HepG2 (cell line): ENCODE results near the gene PIBF1. TPM values are rescaled to one million over a fixed set of nuclear protein-coding genes. Genes with fewer than 3 reads are reported as not detected.
A peak's percentile ranks its signal among the peaks of the same experiment; 100 is the strongest.

Experiments used
- ATAC-seq: fragments of 200-7000 bp; cut with Tn5 transposase; 3 replicates; pipeline ENCODE4 v1.9.1; 2020; ENCODE audit warnings: mild to moderate bottlenecking, moderate library complexity
- BruUV-seq: library from RNA; stranded (reverse); fragments of 400-500 nt; replicated peaks from 2 replicates; lab custom pipeline; 2021; lab: Mats Ljungman, UMichigan
- CTCF ChIA-PET: fragments of 300-600 bp; formaldehyde crosslinking; extraction: SDS; loops from one replicate; lab custom pipeline; 2021; ENCODE audit warnings: low total read pairs, inconsistent platforms, low intra/inter-chr PET ratio; lab: Yijun Ruan, JAX
- POLR2A ChIA-PET: fragments of 350-600 bp; sonication (Branson Sonifier 250); formaldehyde crosslinking; loops from one replicate; lab custom pipeline; 2020; ENCODE audit warnings: antibody characterized with exemption, inconsistent platforms; lab: Yijun Ruan, JAX
- DNase-seq: peaks from one replicate; pipeline ENCODE4 v3.0.0-alpha.2; 2015; ENCODE audit warnings: low spot score
- FAIRE-seq: peaks from 3 replicates; lab custom pipeline; 2011; peaks lifted over from hg19 to GRCh38; lab: Jason Lieb, UNC
- H2AFZ ChIP-seq: one replicate; pipeline ENCODE4 v1.6.1; 2011; ENCODE audit warnings: low read length, inconsistent platforms
- H3K27ac ChIP-seq: fragments of 300-600 bp; 3 replicates; pipeline ENCODE4 v1.8.0; 2011; ENCODE audit warnings: mixed run types, mild to moderate bottlenecking, mixed read lengths, low read length, inconsistent platforms; ENCODE audit not compliant: insufficient read depth; ENCODE audit errors: extremely low read length
- H3K27me3 ChIP-seq, 2 experiments: fragments of 200-600 bp in 1 of 2; 2 replicates in 1 of 2; 3 replicates in 1 of 2; pipeline versions ENCODE4 v1.6.0 to v1.8.0; 2011; ENCODE audit warnings: low read length in 2 of 2, mild to moderate bottlenecking in 2 of 2, moderate library complexity in 2 of 2, inconsistent platforms in 1 of 2; ENCODE audit not compliant: insufficient read depth in 2 of 2, control insufficient read depth in 1 of 2
- H3K36me3 ChIP-seq, 2 experiments: fragments of 200-600 bp in 1 of 2; replicated peaks in 1 of 2; 2 replicates in 1 of 2; 3 replicates in 1 of 2; pipeline versions ENCODE4 v1.5.1 to v1.8.0; 2011; ENCODE audit warnings: low read length in 2 of 2, inconsistent platforms in 1 of 2; ENCODE audit not compliant: insufficient read depth in 2 of 2, control insufficient read depth in 1 of 2
- H3K4me1 ChIP-seq: 2 replicates; pipeline ENCODE4 v1.5.1; 2012; ENCODE audit warnings: low read length, inconsistent platforms; ENCODE audit not compliant: insufficient read depth
- H3K4me2 ChIP-seq: 2 replicates; pipeline ENCODE4 v1.6.0; 2011; ENCODE audit warnings: low read depth, low read length, inconsistent platforms
- H3K4me3 ChIP-seq, 3 experiments: fragments of 200-600 bp in 1 of 3; sonication (generic), shearing (Covaris generic) in 1 of 3; replicated peaks in 1 of 3; 2 replicates each; pipeline ENCODE4 v1.5.1; 2011 to 2016; ENCODE audit warnings: low read length in 3 of 3, inconsistent platforms in 2 of 3, low read depth in 2 of 3, mild to moderate bottlenecking in 2 of 3, control low read depth in 1 of 3, mixed read lengths in 1 of 3; ENCODE audit not compliant: insufficient read depth in 1 of 3
- H3K79me2 ChIP-seq: one replicate; pipeline ENCODE4 v1.6.1; 2011; ENCODE audit warnings: low read length, inconsistent platforms; ENCODE audit not compliant: insufficient read depth
- H3K9ac ChIP-seq: 2 replicates; pipeline ENCODE4 v1.6.0; 2011; ENCODE audit warnings: mild to moderate bottlenecking, low read depth, low read length, inconsistent platforms; ENCODE audit not compliant: insufficient read depth
- H3K9me3 ChIP-seq: 2 replicates; pipeline ENCODE4 v1.5.1; 2012; ENCODE audit warnings: mild to moderate bottlenecking, low read length
- H4K20me1 ChIP-seq: 2 replicates; pipeline ENCODE4 v1.6.0; 2011; ENCODE audit warnings: inconsistent platforms, mild to moderate bottlenecking, low read length, moderate library complexity; ENCODE audit not compliant: insufficient read depth
- DDIT3 ChIP-seq: sonication (generic); formaldehyde crosslinking; IDR thresholded peaks from 2 replicates; pipeline ENCODE4 v1.4.0; 2020; ENCODE audit warnings: mild to moderate bottlenecking, missing genetic modification reagents
- LBX2 ChIP-seq: sonication (generic); formaldehyde crosslinking; IDR thresholded peaks from 2 replicates; pipeline ENCODE4 v1.5.0; 2020; ENCODE audit warnings: missing genetic modification reagents, mild to moderate bottlenecking, borderline replicate concordance
- PBX2 ChIP-seq: IDR thresholded peaks from 2 replicates; pipeline ENCODE4 v1.6.1; 2016; ENCODE audit warnings: control low read depth
- RBFOX2 ChIP-seq: fragments of 200-400 bp; formaldehyde crosslinking; IDR thresholded peaks from 2 replicates; pipeline ENCODE4 v1.6.1; 2017; ENCODE audit warnings: low read depth, mild to moderate bottlenecking, low read length
- RNF219 ChIP-seq: sonication (generic); formaldehyde crosslinking; IDR thresholded peaks from 2 replicates; pipeline ENCODE4 v1.5.0; 2020; ENCODE audit warnings: mild to moderate bottlenecking, missing genetic modification reagents
- SIN3A ChIP-seq: IDR thresholded peaks from 2 replicates; pipeline ENCODE4 v1.6.1; 2011; ENCODE audit warnings: low read depth, mild to moderate bottlenecking, control low read depth, low read length, borderline replicate concordance
- TRIM24 ChIP-seq: sonication (generic); formaldehyde crosslinking; IDR thresholded peaks from 2 replicates; pipeline ENCODE4 v1.8.0; 2022; ENCODE audit warnings: mild to moderate bottlenecking, missing genetic modification reagents
- UBTF ChIP-seq: sonication (generic); formaldehyde crosslinking; IDR thresholded peaks from 2 replicates; pipeline ENCODE4 v1.4.0; 2020; ENCODE audit warnings: mild to moderate bottlenecking, missing genetic modification reagents
- ZBTB21 ChIP-seq: sonication (generic); formaldehyde crosslinking; IDR thresholded peaks from 2 replicates; pipeline ENCODE4 v1.4.0; 2020; ENCODE audit warnings: missing genetic modification reagents
- ZFAT ChIP-seq: sonication (generic); formaldehyde crosslinking; conservative IDR thresholded peaks from 2 replicates; pipeline ENCODE4 v1.8.1; 2023; ENCODE audit warnings: missing genetic modification reagents, inconsistent platforms
- ZNF33B ChIP-seq: sonication (generic); formaldehyde crosslinking; IDR thresholded peaks from 2 replicates; pipeline ENCODE4 v1.5.1; 2020; ENCODE audit warnings: mild to moderate bottlenecking, missing genetic modification reagents
- ZNF414 ChIP-seq: sonication (generic); formaldehyde crosslinking; IDR thresholded peaks from 2 replicates; pipeline ENCODE4 v1.5.0; 2020; ENCODE audit warnings: missing genetic modification reagents
- ZNF790 ChIP-seq: sonication (generic); formaldehyde crosslinking; IDR thresholded peaks from 2 replicates; pipeline ENCODE4 v1.8.0; 2022; ENCODE audit warnings: missing genetic modification reagents, mild to moderate bottlenecking, borderline replicate concordance
- ZSCAN21 ChIP-seq: sonication (generic); formaldehyde crosslinking; IDR thresholded peaks from 2 replicates; pipeline ENCODE4 v1.8.0; 2022; ENCODE audit warnings: mild to moderate bottlenecking, missing genetic modification reagents, moderate library complexity, borderline replicate concordance
- WGBS: methylation state at CpG from one replicate; pipeline ENCODE4 v1.1.6; 2017; ENCODE audit warnings: low lambda C conversion rate; 5-methylcytosine and 5-hydroxymethylcytosine counted together
- in situ Hi-C: cut with HindIII; loops from 2 replicates; pipeline ENCODE4 v1.10.0; 2017; ENCODE audit warnings: low pct_unique_long_range_greater_than_20kb; ENCODE audit not compliant: extremely low pct_ligation_motif_present
- intact Hi-C: fragments of 100-400 bp; cut with micrococcal nuclease; formaldehyde crosslinking; loops from one replicate; pipeline ENCODE4 v1.10.0; 2022; ENCODE audit not compliant: unreplicated experiment
- polyA plus RNA-seq, 8 experiments: library from polyadenylated mRNA; depleted of rRNA in 3 of 8; stranded (reverse) in 7 of 8; unstranded in 1 of 8; fragments of >200 nt; fragmentation: Illumina TruSeq in 4 of 8; extraction: Trizol in 4 of 8; gene quantifications; 2 replicates each; pipeline versions ENCODE4 v1.2.1 to v1.2.3, GENCODE V29; 2011 to 2016; ENCODE audit warnings: low read depth in 4 of 8, missing spikeins in 1 of 8, mixed read lengths in 1 of 8; ENCODE audit not compliant: insufficient read depth in 1 of 8
- total RNA-seq, 5 experiments: library from RNA; depleted of rRNA; stranded (reverse); fragments of >200 nt; fragmentation: Illumina TruSeq; extraction: Trizol; gene quantifications; 2 replicates each; pipeline ENCODE4 v1.2.3, GENCODE V29; 2016; ENCODE audit warnings: low read depth in 1 of 5

Gene PIBF1
- total and polyA plus RNA-seq, 2 of the 13 experiments (the other 11 are each of a cell fraction or from before 2014, with no cell fraction given) = 4.2 to 15.8 TPM

- peaks cover 3 to 7% of the 10 kb centered on the region in 2 experiments; a peak in 3 of 5 replicates for H3K36me3 ChIP-seq
- 9% methylated on average over 34 of the region's 68 CpGs for WGBS
- ATAC-seq (peak; percentile 78), FAIRE-seq (no peak), DNase-seq (peak; percentile 52)
- intact Hi-C loops (loop anchor here (1.0 to 5.0 kb wide), 4 partner anchors 151 to 649 kb away; no protein-coding TSS in a partner anchor), in situ Hi-C loops (loop anchor here (25.0 kb wide), 1 partner anchor 353 kb away; no protein-coding TSS in a partner anchor)
- ChIA-PET POLR2A (no interaction called here), CTCF (no interaction called here)
- peak overlapping the region; percentile 73 to 87 (median 82) for H3K4me3 ChIP-seq
- peak overlapping the region; percentile 36 for H2AFZ ChIP-seq
- peak overlapping the region; percentile 83 for H3K4me2 ChIP-seq
- H3K27ac ChIP-seq = no peak overlapping the region
- H3K27me3 ChIP-seq = peaks cover 0 to 17% of the 10 kb centered on the region in 2 experiments; a peak in 3 of 5 replicates
- peak overlapping the region; percentile 70 for H3K9ac ChIP-seq
- BruUV-seq = no TSS peak
- no peaks in the 10 kb centered on the region for H4K20me1 ChIP-seq
- H3K4me1 ChIP-seq = peaks cover 48% of the 10 kb centered on the region
- no peaks in the 10 kb centered on the region for H3K9me3 ChIP-seq
- peaks cover 2% of the 10 kb centered on the region for H3K79me2 ChIP-seq
- TF ChIP-seq ZNF33B (CRISPR knock-in tag) (no peak), TRIM24 (CRISPR knock-in tag) (no peak), PBX2 (no peak), RNF219 (CRISPR knock-in tag) (no peak), ZFAT (no peak), RBFOX2 (no peak), ZBTB21 (CRISPR knock-in tag) (no peak), ZNF414 (no peak), UBTF (CRISPR knock-in tag) (no peak), DDIT3 (CRISPR knock-in tag) (no peak), LBX2 (CRISPR knock-in tag) (no peak), SIN3A (no peak; the same call in 1 of the 2 replicates), ZSCAN21 (CRISPR knock-in tag) (0 out of 2 replicates have a peak, but pooled peaks have one; percentile 2), ZNF790 (CRISPR knock-in tag) (no peak)
These were observed 277.7 kb downstream of the PIBF1 start for GRCh38 chr13:73059460-73060250.
